Measurements from ENCODE around the gene IRS2.

IRS2 gene

GRCh38 chr13:109802936-109803335 is 16.6 kb upstream of the IRS2 start:
- DNase-seq (ENCODE audit: low spot score), result no peak

DNA sequence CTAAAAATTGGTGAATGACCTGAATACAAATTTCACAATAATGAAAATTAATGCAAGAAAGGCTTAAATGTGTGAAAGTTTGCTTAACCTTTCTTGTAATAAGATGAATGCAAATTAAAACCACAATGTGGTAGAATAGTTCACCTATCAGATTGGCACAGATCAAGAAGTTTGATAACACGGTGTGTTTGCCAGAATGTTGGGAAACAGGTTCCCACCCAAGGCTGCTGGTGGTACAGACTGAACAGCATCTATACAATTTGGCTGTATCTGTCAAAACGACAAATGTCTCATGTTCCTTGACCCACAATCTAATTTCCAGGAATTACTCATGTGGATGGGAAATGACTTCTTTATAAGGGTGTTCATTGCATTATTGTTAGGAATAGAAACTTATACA is 8.6 kb upstream of the IRS2 start:
- DNase-seq (ENCODE audit: low spot score), result no peak

DNA sequence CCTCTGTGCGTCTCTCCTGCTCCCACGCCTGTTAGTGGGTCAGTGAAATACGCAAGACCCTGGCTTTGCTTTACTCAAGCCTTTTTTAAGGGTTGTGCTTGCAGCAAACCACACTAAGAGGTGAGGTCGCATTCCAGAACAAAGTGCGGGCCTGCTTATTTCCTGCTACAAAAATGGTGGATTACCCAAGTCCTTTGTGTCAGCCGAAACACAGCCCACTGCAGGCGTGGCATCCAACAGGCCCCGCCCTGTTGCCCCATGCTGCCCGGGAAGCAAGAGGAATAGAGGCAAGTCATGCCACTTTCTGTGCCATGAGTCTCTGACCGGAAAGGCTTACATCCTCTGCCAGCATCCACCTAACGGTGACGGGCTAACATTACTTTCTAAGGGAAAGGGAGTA is 7.7 kb upstream of the IRS2 start:
- no peak for DNase-seq (ENCODE audit: low spot score)

- DNase-seq (ENCODE audit: low spot score), result no peak
Measured at GRCh38 chr13:109792416-109793059, 6.2 kb upstream of the IRS2 start.

DNA sequence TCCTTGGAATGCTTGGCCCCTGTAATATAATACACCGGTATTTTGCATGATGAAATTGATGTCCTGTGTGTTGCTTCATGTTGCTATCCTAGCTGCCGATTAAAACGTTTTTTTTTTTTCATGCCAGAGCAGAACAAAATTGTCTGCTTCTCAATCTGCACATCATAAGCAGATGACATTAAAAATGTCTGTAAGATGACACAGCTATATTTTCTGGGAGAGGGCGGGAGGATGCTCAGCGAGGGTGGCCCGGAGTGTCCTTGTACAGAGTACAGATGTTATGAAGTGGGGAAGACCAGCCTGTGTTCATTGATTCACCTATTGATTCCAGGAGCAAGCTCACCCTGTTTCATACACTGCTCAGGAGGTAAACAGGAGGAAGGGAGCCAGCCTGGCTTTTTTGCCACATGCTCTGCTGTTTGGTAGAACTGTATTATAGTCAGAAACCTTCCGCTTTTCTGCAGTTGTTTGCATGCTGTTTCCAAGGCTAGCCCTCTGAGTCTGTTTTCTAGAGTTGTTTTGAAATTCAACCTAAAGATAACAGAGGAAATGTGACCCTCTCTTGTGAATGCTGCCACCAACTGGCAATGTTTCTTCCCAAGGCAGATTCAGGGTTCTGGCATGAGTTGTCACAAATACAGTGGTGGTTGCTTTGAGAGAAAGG is 4.7 kb upstream of the IRS2 start:
- no peak for DNase-seq (ENCODE audit: low spot score)

- DNase-seq (ENCODE audit: low spot score), result no peak
Measured at GRCh38 chr13:109790086-109790485, 3.7 kb upstream of the IRS2 start.

- no peak for DNase-seq (ENCODE audit: low spot score)
Measured at GRCh38 chr13:109789262-109789661, 2.9 kb upstream of the IRS2 start.

- DNase-seq (ENCODE audit: low spot score), result no peak
Measured at GRCh38 chr13:109788372-109789111, 2.2 kb upstream of the IRS2 start.

DNA sequence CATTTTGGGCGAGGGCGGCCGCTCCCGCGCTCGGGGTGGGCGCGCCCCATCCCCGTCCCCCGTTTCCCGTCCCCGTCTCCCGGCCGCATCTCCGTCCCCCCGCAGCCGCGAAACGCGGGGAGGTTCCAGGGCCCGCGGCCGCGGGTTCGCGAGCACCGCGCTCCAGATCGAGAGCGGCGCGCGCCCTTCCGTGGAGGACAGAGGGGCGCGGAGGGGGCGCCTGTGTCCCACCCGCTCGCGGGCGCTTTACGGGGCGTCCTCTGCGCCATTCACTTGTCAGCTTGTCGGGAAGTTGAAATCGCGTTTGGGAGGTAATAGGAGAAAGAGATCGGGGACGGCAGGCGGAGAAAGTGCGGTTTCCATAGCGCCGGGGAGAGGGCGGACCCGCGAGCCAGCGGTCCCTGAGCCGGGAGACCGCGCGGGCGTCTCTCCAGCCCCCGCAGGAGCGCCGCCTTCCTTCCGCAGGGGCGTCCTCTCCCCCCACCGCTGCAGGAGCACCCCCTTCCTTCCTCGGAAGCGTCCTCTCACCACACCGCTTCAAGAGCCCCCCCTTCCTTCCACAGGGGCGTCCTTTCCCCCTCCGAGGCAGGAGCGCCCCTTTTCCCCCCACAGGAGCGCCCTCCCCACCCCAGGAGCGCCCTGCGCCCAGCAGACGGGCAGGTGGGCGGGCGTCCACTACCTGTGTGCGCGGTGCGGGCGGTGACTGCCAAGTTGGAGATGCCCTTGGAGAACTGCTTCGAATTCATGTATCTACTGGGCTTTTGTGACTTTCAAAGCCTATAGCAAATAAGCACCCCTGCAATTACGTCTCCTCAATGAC is 962 bp upstream of the IRS2 start:
- no peak for DNase-seq (ENCODE audit: low spot score)

DNA sequence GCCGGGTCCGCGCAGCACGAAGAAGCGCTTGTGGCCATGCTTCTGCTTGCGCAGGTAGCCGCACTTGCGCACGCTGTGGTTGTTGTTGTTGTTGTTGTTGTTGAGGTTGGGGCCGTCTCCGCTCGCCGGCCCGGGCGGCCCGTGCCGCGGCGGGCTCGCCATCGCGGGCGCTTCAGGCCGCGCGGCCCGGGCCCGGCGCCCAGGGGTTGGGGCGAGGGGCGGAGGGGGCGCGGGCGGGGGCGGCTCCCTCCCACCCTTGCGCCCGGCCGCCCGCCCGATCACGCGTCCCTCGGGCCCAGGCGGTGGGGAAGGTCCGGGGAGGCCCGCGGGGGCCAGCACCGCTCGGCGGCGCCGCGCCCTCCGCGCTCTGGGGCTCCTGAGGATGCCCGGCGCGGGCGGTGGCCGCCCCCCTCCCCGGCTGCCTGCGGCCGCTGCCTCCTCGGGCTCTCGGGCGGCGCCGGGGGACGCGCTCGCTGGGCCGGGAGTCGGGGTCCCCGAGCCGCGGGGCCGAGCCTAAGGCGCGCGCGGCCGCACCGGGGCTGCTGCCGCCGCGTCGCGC is 412 bp downstream of the IRS2 start:
- no peak for DNase-seq (ENCODE audit: low spot score)

DNA sequence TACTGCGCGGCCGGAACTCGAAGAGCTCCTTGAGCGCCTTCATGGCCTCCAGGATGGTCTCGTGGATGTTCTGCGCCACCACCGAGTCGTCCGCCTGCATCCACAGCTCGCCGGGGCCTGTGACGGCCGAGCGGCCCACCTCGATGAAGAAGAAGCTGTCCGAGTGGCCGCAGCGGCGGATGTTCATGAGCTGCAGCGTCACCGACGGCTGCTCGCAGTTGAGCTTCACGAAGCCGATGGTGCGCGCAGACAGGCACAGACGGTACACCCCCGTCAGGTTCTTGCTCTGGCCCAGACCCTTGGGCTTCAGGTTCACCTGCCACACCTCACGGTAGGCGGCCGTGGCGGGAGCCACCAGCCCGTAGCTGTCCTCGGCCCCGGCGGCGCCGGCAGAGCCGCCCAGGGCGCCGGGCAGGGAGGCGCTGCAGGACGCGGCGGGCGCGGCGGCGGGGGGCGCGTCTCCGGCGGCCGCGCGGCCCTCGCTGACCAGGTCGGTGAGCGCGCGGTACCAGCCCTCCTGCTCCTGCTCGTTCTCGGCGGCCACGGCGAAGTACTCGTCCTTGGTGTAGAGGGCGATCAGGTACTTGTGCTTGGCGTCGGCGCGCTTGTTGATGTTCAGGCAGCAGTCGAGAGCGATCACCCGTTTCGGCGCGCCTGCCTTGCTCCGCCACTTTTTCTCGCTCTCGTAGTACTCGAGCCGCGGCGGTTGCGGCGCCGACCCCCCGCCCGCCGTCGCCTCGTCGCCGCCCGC is 1.1 kb downstream of the IRS2 start:
- no peak for DNase-seq (ENCODE audit: low spot score)

- peak; percentile 67 for DNase-seq (ENCODE audit: low spot score)
Measured at GRCh38 chr13:109784590-109785140, 1.7 kb downstream of the IRS2 start.

DNA sequence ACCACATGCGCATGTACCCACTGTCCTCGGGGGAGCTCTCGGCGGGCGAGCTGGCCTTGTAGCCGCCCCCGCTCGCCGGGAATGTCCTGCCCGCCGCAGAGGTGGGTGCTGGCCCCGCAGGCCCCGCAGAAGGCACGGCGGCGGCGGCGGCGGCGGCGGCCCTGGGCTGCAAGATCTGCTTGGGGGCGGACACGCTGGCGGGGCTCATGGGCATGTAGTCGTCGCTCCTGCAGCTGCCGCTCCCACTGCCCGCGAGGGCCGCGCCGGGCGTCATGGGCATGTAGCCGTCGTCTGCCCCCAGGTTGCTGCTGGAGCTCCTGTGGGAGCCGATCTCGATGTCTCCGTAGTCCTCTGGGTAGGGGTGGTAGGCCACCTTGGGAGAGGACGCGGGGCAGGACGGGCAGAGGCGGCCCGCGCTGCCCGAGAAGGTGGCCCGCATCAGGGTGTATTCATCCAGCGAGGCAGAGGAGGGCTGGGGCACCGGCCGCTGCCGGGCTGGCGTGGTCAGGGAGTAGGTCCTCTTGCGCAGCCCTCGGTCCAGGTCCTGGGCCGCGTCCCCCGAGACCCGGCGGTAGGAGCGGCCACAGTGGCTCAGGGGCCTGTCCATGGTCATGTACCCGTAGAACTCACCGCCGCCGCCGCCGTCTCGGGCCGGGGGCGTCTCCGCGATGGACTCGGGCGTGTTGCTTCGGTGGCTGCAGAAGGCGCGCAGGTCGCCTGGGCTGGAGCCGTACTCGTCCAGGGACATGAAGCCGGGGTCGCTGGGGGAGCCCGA is 2.4 kb downstream of the IRS2 start:
- no peak for DNase-seq (ENCODE audit: low spot score)

DNA sequence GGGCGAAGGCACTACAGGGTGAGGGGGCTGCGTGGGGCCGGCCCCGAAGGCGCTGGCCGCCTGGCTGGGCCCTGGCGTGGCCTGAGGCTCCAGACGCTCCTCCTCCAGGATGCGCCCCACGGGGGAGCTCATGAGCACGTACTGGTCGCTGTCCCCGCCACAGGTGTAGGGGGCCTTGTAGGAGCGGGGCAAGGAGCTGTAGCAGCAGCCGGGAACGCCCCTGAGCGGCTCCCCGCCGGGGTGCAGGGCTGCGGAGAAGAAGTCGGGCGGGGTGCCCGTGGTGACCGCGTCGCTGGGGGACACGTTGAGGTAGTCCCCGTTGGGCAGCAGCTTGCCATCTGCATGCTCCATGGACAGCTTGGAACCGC is 3.0 kb downstream of the IRS2 start:
- DNase-seq (ENCODE audit: low spot score), result no peak

DNA sequence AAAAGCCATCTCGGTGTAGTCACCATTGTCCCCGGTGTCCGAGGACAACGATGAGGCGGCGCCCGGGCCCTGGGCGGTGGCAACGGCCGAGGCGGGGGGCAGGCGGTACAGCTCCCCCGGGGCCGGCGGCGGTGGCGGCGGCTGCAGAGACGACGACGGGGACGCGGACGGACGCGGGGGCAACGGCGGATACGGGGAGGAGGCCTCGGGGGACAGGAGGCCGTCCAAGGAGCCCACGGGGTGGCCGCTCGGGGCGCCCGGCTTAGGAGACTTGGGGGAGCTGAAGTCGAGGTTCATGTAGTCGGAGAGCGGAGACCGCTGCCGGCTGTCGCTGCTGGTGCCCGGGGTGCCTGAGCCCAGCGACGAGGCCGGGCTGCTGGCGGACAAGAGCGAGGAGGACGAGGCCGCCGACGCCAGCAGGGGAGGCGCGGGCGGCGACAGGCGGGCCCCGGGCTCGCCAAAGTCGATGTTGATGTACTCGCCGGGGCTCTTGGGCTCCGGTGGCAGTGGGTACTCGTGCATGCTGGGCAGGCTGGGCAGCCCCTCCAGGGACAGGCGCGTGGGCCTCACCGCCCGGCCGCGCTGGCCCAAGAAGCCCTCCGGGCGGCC is 3.5 kb downstream of the IRS2 start:
- DNase-seq (ENCODE audit: low spot score), result no peak

DNA sequence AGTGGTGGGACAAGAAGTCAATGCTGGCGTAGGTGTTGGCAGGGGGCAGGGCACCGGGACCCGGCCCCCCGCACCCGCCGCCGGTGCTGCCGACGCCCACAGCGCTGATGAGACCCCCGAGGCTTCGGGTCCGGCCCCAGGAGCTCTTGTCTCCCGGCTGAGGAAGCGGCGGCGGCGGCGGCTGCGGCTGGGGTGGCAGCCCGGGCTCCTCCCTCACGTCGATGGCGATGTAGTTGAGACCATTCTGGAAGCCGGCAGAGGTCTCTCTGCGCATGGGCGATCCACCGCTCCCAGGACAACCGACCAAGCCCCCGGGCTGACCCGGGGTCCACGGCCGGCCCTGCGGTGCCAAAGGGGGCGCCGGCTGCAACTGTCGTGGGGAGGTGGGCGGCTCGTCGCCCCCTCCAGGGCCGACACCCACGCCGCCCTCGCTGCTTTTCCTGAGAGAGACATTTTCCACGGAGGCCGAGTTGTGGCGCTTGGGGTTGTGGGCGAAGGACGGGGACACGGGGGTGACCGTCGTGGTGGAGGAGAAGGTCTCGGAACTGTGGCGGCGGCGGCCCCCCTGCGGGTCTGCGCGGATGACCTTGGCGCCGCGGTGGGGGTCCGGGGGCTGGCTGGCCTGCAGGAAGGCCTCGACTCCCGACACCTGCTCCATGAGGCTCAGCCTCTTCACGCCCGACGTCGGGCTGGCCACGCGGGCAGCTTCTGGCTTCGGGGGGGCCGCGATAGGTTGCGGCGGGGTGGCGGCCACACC is 4.1 kb downstream of the IRS2 start:
- DNase-seq (ENCODE audit: low spot score), result no peak

GRCh38 chr13:109781384-109782065 is 4.9 kb downstream of the IRS2 start:
- no peak for DNase-seq (ENCODE audit: low spot score)

- no peak for DNase-seq (ENCODE audit: low spot score)
Measured at GRCh38 chr13:109780845-109781383, 5.5 kb downstream of the IRS2 start.

Data from AG08395 (cell line).